Large intestine (tissue), 3 donors: ENCODE results near the gene ATP5F1D. TPM values are rescaled to one million over a fixed set of nuclear protein-coding genes. Genes with fewer than 3 reads are reported as not detected.
A peak's percentile ranks its signal among the peaks of the same experiment; 100 is the strongest.

ENCODE experiments used
- DNase-seq, 2 donors: peaks; one replicate each; pipeline versions ENCODE4 v3.0.0 to v3.0.0-alpha.2; 2013
- H3K27ac ChIP-seq: one replicate; pipeline ENCODE4 v1.5.1; 2013; ENCODE audit warnings: low read length
- H3K27me3 ChIP-seq: 2 replicates; pipeline ENCODE4 v1.6.1; 2013; ENCODE audit warnings: low read length; ENCODE audit not compliant: control insufficient read depth, insufficient read depth
- H3K36me3 ChIP-seq: 2 replicates; pipeline ENCODE4 v1.6.1; 2013; ENCODE audit warnings: low read length; ENCODE audit not compliant: control insufficient read depth, insufficient read depth
- H3K4me1 ChIP-seq: one replicate; pipeline ENCODE4 v1.6.1; 2013; ENCODE audit warnings: low read length; ENCODE audit not compliant: control insufficient read depth, insufficient read depth
- H3K4me3 ChIP-seq: one replicate; pipeline ENCODE4 v1.5.1; 2013; ENCODE audit warnings: low read length
- H3K9me3 ChIP-seq: one replicate; pipeline ENCODE4 v1.6.1; 2013; ENCODE audit warnings: mild to moderate bottlenecking, low read depth, low read length, moderate library complexity; ENCODE audit not compliant: control insufficient read depth
- WGBS: methylation state at CpG from one replicate; pipeline ENCODE4 v1.1.5; 2013; ENCODE audit warnings: low lambda C conversion rate; ENCODE audit not compliant: insufficient coverage; 5-methylcytosine and 5-hydroxymethylcytosine counted together
- polyA plus RNA-seq: library from polyadenylated mRNA; unstranded; fragments of 120-200 nt; gene quantifications from one replicate; pipeline ENCODE4 v1.2.1, GENCODE V29; 2013

ATP5F1D gene
- polyA plus RNA-seq, 1 donor, result 136 TPM

GRCh38 chr19:1279782-1280341 is 38.3 kb downstream of the ATP5F1D start:
- peak; percentile 75 to 86 for DNase-seq
- Histone ChIP-seq H3K4me3 (no peak overlapping the region), H3K27ac (no peak overlapping the region), H3K4me1 (peaks cover 35% of the 10 kb centered on the region), H3K9me3 (peaks cover 14% of the 10 kb centered on the region), H3K27me3 (no peaks in the 10 kb centered on the region), H3K36me3 (peaks cover 23% of the 10 kb centered on the region)
- 40% methylated on average over 1 of the region's 10 CpGs for WGBS

GRCh38 chr19:1280636-1281568 is 39.4 kb downstream of the ATP5F1D start:
- Histone ChIP-seq H3K27me3 (peaks cover 2% of the 10 kb centered on the region), H3K4me1 (peaks cover 38% of the 10 kb centered on the region), H3K36me3 (peaks cover 20% of the 10 kb centered on the region), H3K4me3 (no peak overlapping the region), H3K9me3 (peaks cover 8% of the 10 kb centered on the region), H3K27ac (no peak overlapping the region)
- WGBS, result no CpG with 5 or more reads among the region's 53 CpGs
- DNase-seq, result no peak

- no peak for DNase-seq
- peaks cover 30% of the 10 kb centered on the region for H3K4me1 ChIP-seq
- WGBS, result no CpG with 5 or more reads among the region's 15 CpGs
Measured at GRCh38 chr19:1281569-1282287, 40.2 kb downstream of the ATP5F1D start.

GRCh38 chr19:1282588-1283206 is 41.1 kb downstream of the ATP5F1D start:
- H3K4me3 ChIP-seq, result no peak overlapping the region
- peaks cover 10% of the 10 kb centered on the region for H3K27me3 ChIP-seq
- DNase-seq, result no peak
- peaks cover 20% of the 10 kb centered on the region for H3K36me3 ChIP-seq
- WGBS, result no CpG with 5 or more reads among the region's 18 CpGs
- peaks cover 6% of the 10 kb centered on the region for H3K9me3 ChIP-seq
- peaks cover 26% of the 10 kb centered on the region for H3K4me1 ChIP-seq
- H3K27ac ChIP-seq, result no peak overlapping the region

More at GRCh38 chr19:1281569-1282287, 40.2 kb downstream of the ATP5F1D start:
- Histone ChIP-seq H3K9me3 (peaks cover 6% of the 10 kb centered on the region), H3K4me3 (no peak overlapping the region), H3K27me3 (peaks cover 6% of the 10 kb centered on the region), H3K27ac (no peak overlapping the region), H3K36me3 (peaks cover 20% of the 10 kb centered on the region)

- Histone ChIP-seq H3K27ac (peak overlapping the region; percentile 71), H3K4me3 (no peak overlapping the region), H3K36me3 (peaks cover 16% of the 10 kb centered on the region), H3K9me3 (peaks cover 6% of the 10 kb centered on the region), H3K4me1 (peaks cover 26% of the 10 kb centered on the region), H3K27me3 (peaks cover 10% of the 10 kb centered on the region)
- no peak for DNase-seq
- WGBS, result 100% methylated on average over 2 of the region's 29 CpGs
Measured at GRCh38 chr19:1283207-1283916, 41.8 kb downstream of the ATP5F1D start.

GRCh38 chr19:1283917-1284292 is 42.4 kb downstream of the ATP5F1D start:
- WGBS, result no CpG with 5 or more reads among the region's 12 CpGs
- Histone ChIP-seq H3K27me3 (peaks cover 10% of the 10 kb centered on the region), H3K4me1 (peaks cover 26% of the 10 kb centered on the region), H3K36me3 (peaks cover 13% of the 10 kb centered on the region), H3K27ac (peak overlapping the region; percentile 71), H3K4me3 (no peak overlapping the region), H3K9me3 (peaks cover 6% of the 10 kb centered on the region)
- no peak for DNase-seq

GRCh38 chr19:1284293-1284978 is 42.9 kb downstream of the ATP5F1D start:
- H3K9me3 ChIP-seq, result peaks cover 6% of the 10 kb centered on the region
- H3K4me1 ChIP-seq, result peaks cover 30% of the 10 kb centered on the region
- H3K4me3 ChIP-seq, result no peak overlapping the region
- peaks cover 7% of the 10 kb centered on the region for H3K36me3 ChIP-seq
- WGBS, result no CpG with 5 or more reads among the region's 20 CpGs
- DNase-seq, result peak; percentile 73 to 92
- peak overlapping the region; percentile 71 for H3K27ac ChIP-seq
- H3K27me3 ChIP-seq, result peaks cover 10% of the 10 kb centered on the region

- no peak overlapping the region for H3K4me3 ChIP-seq
- peaks cover under 1% of the 10 kb centered on the region for H3K36me3 ChIP-seq
- WGBS, result no CpG with 5 or more reads among the region's 51 CpGs
- H3K4me1 ChIP-seq, result peaks cover 36% of the 10 kb centered on the region
- peak in 1 of 2 donors; percentile 60 for DNase-seq
- H3K9me3 ChIP-seq, result peaks cover 6% of the 10 kb centered on the region
- H3K27me3 ChIP-seq, result peaks cover 10% of the 10 kb centered on the region
- peak overlapping the region; percentile 71 for H3K27ac ChIP-seq
Measured at GRCh38 chr19:1284979-1285736, 43.6 kb downstream of the ATP5F1D start.
